Measurements from ENCODE around the gene SYT15.
A peak's percentile ranks its signal among the peaks of the same experiment; 100 is the strongest.

SYT15 gene

DNA sequence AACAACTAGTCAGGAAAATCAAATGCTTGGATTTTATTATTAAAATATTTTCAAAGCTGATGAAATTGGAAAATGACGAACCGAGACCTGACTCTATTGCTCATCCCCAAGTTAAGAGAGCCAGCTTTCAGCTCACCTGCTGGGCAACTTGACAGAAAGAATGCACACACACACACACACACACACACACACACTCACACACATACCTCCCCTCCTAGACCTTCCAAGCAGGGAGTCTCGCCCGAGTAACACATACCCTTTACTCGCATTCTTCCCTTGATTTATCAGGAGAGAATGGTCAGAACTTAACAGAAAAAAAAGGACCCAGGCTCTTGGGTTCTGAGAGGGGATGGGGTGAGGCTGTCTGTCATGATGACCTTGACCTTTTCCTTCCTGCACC, 41.6 kb upstream of the SYT15 start:
- no peak for DNase-seq
- TF ChIP-seq, protein P1, sequence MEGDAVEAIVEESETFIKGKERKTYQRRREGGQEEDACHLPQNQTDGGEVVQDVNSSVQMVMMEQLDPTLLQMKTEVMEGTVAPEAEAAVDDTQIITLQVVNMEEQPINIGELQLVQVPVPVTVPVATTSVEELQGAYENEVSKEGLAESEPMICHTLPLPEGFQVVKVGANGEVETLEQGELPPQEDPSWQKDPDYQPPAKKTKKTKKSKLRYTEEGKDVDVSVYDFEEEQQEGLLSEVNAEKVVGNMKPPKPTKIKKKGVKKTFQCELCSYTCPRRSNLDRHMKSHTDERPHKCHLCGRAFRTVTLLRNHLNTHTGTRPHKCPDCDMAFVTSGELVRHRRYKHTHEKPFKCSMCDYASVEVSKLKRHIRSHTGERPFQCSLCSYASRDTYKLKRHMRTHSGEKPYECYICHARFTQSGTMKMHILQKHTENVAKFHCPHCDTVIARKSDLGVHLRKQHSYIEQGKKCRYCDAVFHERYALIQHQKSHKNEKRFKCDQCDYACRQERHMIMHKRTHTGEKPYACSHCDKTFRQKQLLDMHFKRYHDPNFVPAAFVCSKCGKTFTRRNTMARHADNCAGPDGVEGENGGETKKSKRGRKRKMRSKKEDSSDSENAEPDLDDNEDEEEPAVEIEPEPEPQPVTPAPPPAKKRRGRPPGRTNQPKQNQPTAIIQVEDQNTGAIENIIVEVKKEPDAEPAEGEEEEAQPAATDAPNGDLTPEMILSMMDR (IDR thresholded peaks at IDR 0.05) = no peak
- H3K27me3 Mint-ChIP-seq (ENCODE audit: low read depth, poor library complexity) = peaks cover 27% of the 10 kb centered on the region
- H3K4me3 Mint-ChIP-seq = no peak overlapping the region
- H3K36me3 Mint-ChIP-seq (ENCODE audit: low read depth) = no peaks in the 10 kb centered on the region
- peaks cover 7% of the 10 kb centered on the region for H3K4me1 Mint-ChIP-seq
- no peak overlapping the region for H3K27ac Mint-ChIP-seq
- no peaks in the 10 kb centered on the region for H3K9me3 Mint-ChIP-seq

DNA sequence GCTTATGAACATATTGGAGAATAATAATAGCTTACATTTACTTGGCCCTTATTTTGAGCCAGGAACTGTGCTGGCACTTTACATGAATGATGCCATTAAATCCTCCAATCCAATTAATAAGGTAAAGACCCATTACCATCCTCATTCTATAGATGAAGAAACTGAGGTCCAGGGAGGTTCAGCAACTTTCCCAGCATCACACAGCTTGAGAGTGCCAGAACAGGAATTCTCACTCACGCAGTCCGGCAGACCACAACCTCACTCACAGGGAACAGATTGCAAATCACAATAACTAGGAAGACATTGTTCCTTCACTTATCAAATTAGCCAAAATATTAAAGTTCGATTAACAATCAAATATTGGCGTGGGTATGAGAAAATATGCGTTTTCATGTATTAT, 40.8 kb upstream of the SYT15 start:
- H3K4me3 Mint-ChIP-seq = no peak overlapping the region
- H3K36me3 Mint-ChIP-seq (ENCODE audit: low read depth) = no peaks in the 10 kb centered on the region
- H3K27me3 Mint-ChIP-seq (ENCODE audit: low read depth, poor library complexity) = peaks cover 27% of the 10 kb centered on the region
- peaks cover 9% of the 10 kb centered on the region for H3K4me1 Mint-ChIP-seq
- no peaks in the 10 kb centered on the region for H3K9me3 Mint-ChIP-seq
- DNase-seq = no peak
- TF ChIP-seq, protein P1 (IDR thresholded peaks at IDR 0.05) = no peak
- H3K27ac Mint-ChIP-seq = no peak overlapping the region

DNA sequence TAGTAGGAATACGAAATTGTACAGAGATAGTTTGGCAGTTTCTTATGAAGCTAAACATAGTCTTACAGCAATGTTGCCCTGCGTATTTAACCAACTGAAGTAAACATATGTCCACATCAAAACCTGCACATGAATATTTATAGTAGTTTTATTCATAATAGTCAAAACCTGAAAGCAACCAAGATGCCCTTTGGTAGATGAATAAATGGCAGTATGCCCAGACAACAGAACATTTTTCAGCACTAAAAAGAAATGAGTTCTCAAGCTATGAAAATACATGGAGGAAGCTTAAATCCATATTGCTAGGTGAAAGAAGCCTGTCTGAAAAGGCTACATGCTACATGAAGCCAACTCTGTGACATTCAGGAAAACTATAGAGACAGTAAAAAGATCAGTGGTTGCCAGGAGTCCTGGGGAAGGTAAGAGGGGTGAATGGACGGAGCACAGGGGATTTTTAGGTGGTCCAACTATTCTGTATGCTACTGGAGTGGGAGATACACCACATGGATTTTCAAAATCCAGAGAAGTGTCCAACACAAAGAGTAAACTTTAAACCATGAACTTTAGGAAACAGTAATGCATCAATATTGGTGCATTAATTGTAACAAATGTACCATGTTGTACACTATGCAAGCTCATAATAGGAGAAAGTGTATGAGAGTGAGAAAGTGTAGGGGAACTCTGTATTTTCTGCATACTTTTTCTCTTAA, 40.1 kb upstream of the SYT15 start:
- TF ChIP-seq, protein P1 (IDR thresholded peaks at IDR 0.05) = no peak
- Mint-ChIP-seq H3K27ac (no peak overlapping the region), H3K9me3 (no peaks in the 10 kb centered on the region), H3K36me3 (ENCODE audit: low read depth) (no peaks in the 10 kb centered on the region), H3K4me3 (no peak overlapping the region), H3K4me1 (peaks cover 9% of the 10 kb centered on the region), H3K27me3 (ENCODE audit: low read depth, poor library complexity) (peaks cover 27% of the 10 kb centered on the region)
- DNase-seq = no peak

DNA sequence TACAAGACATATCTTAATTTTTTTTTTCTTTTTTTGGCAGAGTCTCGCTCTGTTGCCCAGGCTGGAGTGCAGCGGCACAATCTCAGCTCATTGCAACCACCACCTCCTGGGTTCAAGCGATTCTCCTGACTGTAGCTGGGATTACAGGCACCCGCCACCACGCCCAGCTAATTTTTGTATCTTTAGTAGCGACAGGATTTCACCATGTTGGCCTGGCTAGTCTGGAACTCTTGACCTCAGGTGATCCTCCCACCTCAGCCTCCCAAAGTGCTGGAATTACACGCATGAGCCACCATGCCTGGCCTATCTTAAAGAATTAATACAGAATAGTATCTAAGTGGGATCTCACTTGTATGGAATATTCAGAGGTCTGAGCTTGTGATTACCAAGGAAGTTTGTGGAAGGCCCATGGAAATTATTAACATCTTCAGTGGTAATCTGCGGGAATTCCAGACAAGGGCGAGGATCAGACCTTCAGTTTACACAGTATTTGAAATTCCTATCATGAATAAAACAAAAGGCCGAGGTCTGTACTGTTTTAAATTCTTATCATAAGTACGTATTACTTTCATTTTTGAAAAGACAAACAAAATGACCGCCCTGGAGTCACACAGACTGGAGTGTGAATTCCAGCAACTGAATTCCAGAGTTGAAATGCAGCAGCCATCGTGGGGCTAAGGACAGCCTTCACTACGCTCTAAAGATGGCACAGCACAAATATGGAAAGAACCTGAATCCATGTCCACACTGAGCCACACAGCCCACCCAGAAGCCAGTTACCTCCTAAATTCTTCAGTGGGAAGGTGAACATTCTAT, 39.1 kb upstream of the SYT15 start:
- H3K9me3 Mint-ChIP-seq = no peaks in the 10 kb centered on the region
- H3K36me3 Mint-ChIP-seq (ENCODE audit: low read depth) = no peaks in the 10 kb centered on the region
- H3K27me3 Mint-ChIP-seq (ENCODE audit: low read depth, poor library complexity) = peaks cover 27% of the 10 kb centered on the region
- H3K27ac Mint-ChIP-seq = no peak overlapping the region
- peak; percentile 1 for DNase-seq
- peaks cover 9% of the 10 kb centered on the region for H3K4me1 Mint-ChIP-seq
- H3K4me3 Mint-ChIP-seq = peak overlapping the region; percentile 76
- TF ChIP-seq, protein P1 (IDR thresholded peaks at IDR 0.05) = no peak

DNA sequence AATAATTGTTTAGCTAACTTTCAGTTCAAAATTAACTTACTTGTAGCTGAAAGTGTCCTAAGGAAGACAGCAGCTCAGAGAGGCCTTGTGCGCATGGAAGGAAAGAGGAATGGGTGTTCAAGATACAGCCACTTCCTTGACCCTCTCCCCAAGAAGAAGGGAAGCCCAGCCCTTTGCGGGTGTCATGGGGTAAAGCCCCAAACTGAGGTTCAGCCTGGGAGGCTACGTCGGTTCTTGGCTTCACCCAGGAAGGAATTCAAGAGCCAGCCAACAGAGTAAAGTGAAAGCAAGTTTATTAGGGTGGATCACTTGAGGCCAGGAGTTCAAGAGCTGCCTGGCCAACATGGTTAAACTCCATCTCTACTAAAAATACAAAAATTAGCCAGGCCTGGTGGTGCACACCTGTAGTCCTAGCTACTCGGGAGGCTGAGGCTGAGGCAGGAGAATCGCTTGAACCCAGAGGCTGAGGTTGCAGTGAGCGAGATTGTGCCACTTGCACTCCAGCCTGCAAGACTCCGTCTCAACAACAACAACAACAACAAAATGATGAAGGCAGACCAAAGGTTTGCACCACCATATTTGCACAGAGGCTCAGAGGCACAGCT, 38.4 kb upstream of the SYT15 start:
- H3K27me3 Mint-ChIP-seq (ENCODE audit: low read depth, poor library complexity) = peaks cover 27% of the 10 kb centered on the region
- peak overlapping the region; percentile 76 for H3K4me3 Mint-ChIP-seq
- no peaks in the 10 kb centered on the region for H3K9me3 Mint-ChIP-seq
- peaks cover 9% of the 10 kb centered on the region for H3K4me1 Mint-ChIP-seq
- H3K36me3 Mint-ChIP-seq (ENCODE audit: low read depth) = no peaks in the 10 kb centered on the region
- TF ChIP-seq, protein P1 (IDR thresholded peaks at IDR 0.05) = no peak
- no peak overlapping the region for H3K27ac Mint-ChIP-seq
- peak; percentile 1 for DNase-seq

Measured in nephron progenitor cell (in vitro differentiated cells).